Measurements from ENCODE around the gene TAF1L. TPM values are rescaled to one million over a fixed set of nuclear protein-coding genes. Genes with fewer than 3 reads are reported as not detected.

TAF1L gene
- polyA plus RNA-seq, 1 donor (not counting 4 experiments of a cell fraction or from before 2014, with no cell fraction given), result not detected

DNA sequence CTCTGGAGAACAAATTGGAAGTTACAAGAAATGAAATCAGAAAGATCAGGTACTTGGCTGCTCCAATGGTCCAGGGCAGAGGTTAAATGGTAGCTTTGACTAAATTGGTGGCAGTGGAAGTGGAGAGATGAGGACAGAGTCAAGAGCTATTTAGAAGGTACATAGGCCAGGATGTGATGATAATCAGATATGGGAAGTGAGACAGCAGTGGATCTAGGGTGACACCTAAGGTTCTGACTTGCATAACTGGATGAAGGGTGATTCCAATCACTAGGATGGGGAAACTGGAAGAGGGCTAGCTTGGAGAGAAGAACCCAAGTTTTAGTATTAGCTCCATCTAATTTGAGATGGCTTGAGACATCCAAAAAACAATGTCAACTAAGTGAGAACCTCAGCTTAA is 38.5 kb downstream of the TAF1L start:
- no peaks in the 10 kb centered on the region for H3K79me2 ChIP-seq (ENCODE audit: control insufficient read depth, insufficient read depth, low read length)
- TF ChIP-seq, protein P1, sequence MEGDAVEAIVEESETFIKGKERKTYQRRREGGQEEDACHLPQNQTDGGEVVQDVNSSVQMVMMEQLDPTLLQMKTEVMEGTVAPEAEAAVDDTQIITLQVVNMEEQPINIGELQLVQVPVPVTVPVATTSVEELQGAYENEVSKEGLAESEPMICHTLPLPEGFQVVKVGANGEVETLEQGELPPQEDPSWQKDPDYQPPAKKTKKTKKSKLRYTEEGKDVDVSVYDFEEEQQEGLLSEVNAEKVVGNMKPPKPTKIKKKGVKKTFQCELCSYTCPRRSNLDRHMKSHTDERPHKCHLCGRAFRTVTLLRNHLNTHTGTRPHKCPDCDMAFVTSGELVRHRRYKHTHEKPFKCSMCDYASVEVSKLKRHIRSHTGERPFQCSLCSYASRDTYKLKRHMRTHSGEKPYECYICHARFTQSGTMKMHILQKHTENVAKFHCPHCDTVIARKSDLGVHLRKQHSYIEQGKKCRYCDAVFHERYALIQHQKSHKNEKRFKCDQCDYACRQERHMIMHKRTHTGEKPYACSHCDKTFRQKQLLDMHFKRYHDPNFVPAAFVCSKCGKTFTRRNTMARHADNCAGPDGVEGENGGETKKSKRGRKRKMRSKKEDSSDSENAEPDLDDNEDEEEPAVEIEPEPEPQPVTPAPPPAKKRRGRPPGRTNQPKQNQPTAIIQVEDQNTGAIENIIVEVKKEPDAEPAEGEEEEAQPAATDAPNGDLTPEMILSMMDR (optimal IDR thresholded peaks at IDR 0.05 in 1 of 3, IDR thresholded peaks at IDR 0.05 in 1 of 3, conservative IDR thresholded peaks at IDR 0.05 in 1 of 3; ENCODE audit: extremely low read depth in 1 of 3, insufficient read depth in 2 of 3, low read length in 3 of 3), result no peak
- TF ChIP-seq EZH2 (IDR thresholded peaks at IDR 0.05; ENCODE audit: low read length), result no peak
- H3K9me3 ChIP-seq (ENCODE audit: control insufficient read depth, low read depth, low read length), result no peaks in the 10 kb centered on the region
- no peak overlapping the region for H3K4me3 ChIP-seq (ENCODE audit: control insufficient read depth in 2 of 3, extremely low read depth in 1 of 3, insufficient read depth in 2 of 3, low read depth in 1 of 3, low read length in 3 of 3)
- no peaks in the 10 kb centered on the region for H3K36me3 ChIP-seq (ENCODE audit: control insufficient read depth in 2 of 2, extremely low read depth in 1 of 2, insufficient read depth in 2 of 2, low read length in 2 of 2)
- H3K27me3 ChIP-seq (ENCODE audit: control insufficient read depth, extremely low read depth, insufficient read depth, low read length), result peaks cover 4% of the 10 kb centered on the region
- no peak overlapping the region for H3K27ac ChIP-seq (ENCODE audit: control insufficient read depth, insufficient read depth, low read length)
- H4K20me1 ChIP-seq (ENCODE audit: control insufficient read depth, extremely low read depth, insufficient read depth, low read length), result no peaks in the 10 kb centered on the region
- FAIRE-seq (no peak), DNase-seq (ENCODE audit: low read depth, low spot score) (no peak)
- no peak overlapping the region for H3K4me2 ChIP-seq (ENCODE audit: control insufficient read depth, extremely low read depth, insufficient read depth, low read depth, low read length)
- no peak overlapping the region for H2AFZ ChIP-seq (ENCODE audit: control insufficient read depth, low read length)
- no peak overlapping the region for H3K9ac ChIP-seq (ENCODE audit: control insufficient read depth, extremely low read depth, insufficient read depth, low read length)
- H3K9me1 ChIP-seq (ENCODE audit: control insufficient read depth, extremely low read depth, insufficient read depth, low read length), result no peaks in the 10 kb centered on the region
- dilution Hi-C loops (cut with MboI; ENCODE audit: extremely low pct_ligation_motif_present, low sequenced_read_pairs), result no loop called here
- no peaks in the 10 kb centered on the region for H3K4me1 ChIP-seq (ENCODE audit: control insufficient read depth, extremely low read depth, insufficient read depth, low read length)

DNA sequence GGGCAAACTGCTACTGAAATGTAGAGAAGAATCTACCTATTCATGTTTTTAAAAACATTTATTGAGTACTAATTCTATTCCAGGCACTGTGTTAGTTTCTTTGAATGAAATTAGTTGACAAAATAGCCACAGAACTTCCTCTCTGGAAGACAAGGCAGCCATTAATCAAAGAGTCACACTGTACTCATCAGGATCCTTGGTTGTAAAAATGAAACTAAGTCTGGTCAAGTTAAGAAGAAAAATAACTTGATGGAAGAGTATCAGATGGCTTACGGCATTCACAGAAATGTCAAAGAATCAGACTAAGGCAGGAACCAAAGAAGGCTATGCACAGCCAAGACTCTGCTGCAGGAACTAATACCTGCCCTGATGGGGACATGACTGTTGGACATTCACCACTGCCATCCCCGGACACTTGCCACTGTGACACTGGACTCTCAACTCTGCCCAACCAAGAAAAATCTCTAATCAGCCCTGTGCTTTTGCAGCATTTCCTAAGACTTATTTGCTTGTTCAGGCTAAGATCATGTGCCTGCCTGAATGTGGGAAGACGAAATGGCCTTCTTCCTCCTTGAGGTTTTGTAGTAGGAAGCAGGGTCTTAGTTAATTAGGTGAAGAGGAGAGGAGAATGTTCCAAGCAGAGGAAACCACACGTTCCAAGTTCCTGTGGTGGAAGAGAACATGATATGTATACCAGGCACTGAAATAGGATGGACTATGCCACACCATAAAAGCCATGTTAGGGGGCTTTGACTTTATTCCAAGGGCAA is 39.2 kb downstream of the TAF1L start:
- Histone ChIP-seq H3K4me3 (ENCODE audit: control insufficient read depth in 2 of 3, extremely low read depth in 1 of 3, insufficient read depth in 2 of 3, low read depth in 1 of 3, low read length in 3 of 3) (no peak overlapping the region), H3K4me1 (ENCODE audit: control insufficient read depth, extremely low read depth, insufficient read depth, low read length) (peaks cover under 1% of the 10 kb centered on the region), H3K79me2 (ENCODE audit: control insufficient read depth, insufficient read depth, low read length) (no peaks in the 10 kb centered on the region), H2AFZ (ENCODE audit: control insufficient read depth, low read length) (no peak overlapping the region), H3K9me3 (ENCODE audit: control insufficient read depth, low read depth, low read length) (no peaks in the 10 kb centered on the region), H3K9ac (ENCODE audit: control insufficient read depth, extremely low read depth, insufficient read depth, low read length) (no peak overlapping the region), H4K20me1 (ENCODE audit: control insufficient read depth, extremely low read depth, insufficient read depth, low read length) (no peaks in the 10 kb centered on the region), H3K27ac (ENCODE audit: control insufficient read depth, insufficient read depth, low read length) (no peak overlapping the region), H3K9me1 (ENCODE audit: control insufficient read depth, extremely low read depth, insufficient read depth, low read length) (no peaks in the 10 kb centered on the region), H3K36me3 (ENCODE audit: control insufficient read depth in 2 of 2, extremely low read depth in 1 of 2, insufficient read depth in 2 of 2, low read length in 2 of 2) (no peaks in the 10 kb centered on the region), H3K27me3 (ENCODE audit: control insufficient read depth, extremely low read depth, insufficient read depth, low read length) (peaks cover 4% of the 10 kb centered on the region), H3K4me2 (ENCODE audit: control insufficient read depth, extremely low read depth, insufficient read depth, low read depth, low read length) (no peak overlapping the region)
- dilution Hi-C loops (cut with MboI; ENCODE audit: extremely low pct_ligation_motif_present, low sequenced_read_pairs), result no loop called here
- FAIRE-seq (peak; percentile 23), DNase-seq (ENCODE audit: low read depth, low spot score) (no peak)
- TF ChIP-seq, protein P1 (optimal IDR thresholded peaks at IDR 0.05 in 1 of 3, IDR thresholded peaks at IDR 0.05 in 1 of 3, conservative IDR thresholded peaks at IDR 0.05 in 1 of 3; ENCODE audit: extremely low read depth in 1 of 3, insufficient read depth in 2 of 3, low read length in 3 of 3), result no peak
- TF ChIP-seq EZH2 (IDR thresholded peaks at IDR 0.05; ENCODE audit: low read length), result no peak

Data from keratinocyte (primary cell).